GM12891 (cell line): ENCODE data around the gene PSAPL1.

Source experiments
- DNase-seq: peaks from one replicate; pipeline ENCODE4 v3.0.0; 2011; ENCODE audit warnings: low spot score; ENCODE audit not compliant: insufficient read length
- FAIRE-seq: peaks from 2 replicates; lab custom pipeline; 2011; peaks lifted over from hg19 to GRCh38; lab: Jason Lieb, UNC
- PAX5 ChIP-seq: IDR thresholded peaks from 2 replicates; pipeline ENCODE4 v1.6.1; 2011; ENCODE audit warnings: low read length, moderate library complexity, mild to moderate bottlenecking; ENCODE audit not compliant: insufficient read depth, severe bottlenecking
- POLR2A ChIP-seq: IDR thresholded peaks from 2 replicates; pipeline ENCODE4 v1.6.1; 2011; ENCODE audit warnings: low read depth, low read length, control low read depth
- POLR2AphosphoS5 ChIP-seq: IDR thresholded peaks from 2 replicates; pipeline ENCODE4 v1.6.1; 2011; ENCODE audit warnings: low read depth, low read length, control low read depth
- POU2F2 ChIP-seq: IDR thresholded peaks from 2 replicates; pipeline ENCODE4 v1.6.1; 2011; ENCODE audit warnings: low read depth, mild to moderate bottlenecking, control low read depth, low read length, moderate library complexity
- SPI1 ChIP-seq: IDR thresholded peaks from 2 replicates; pipeline ENCODE4 v1.6.1; 2011; ENCODE audit warnings: low read depth, low read length, control low read depth
- TAF1 ChIP-seq: IDR thresholded peaks from 2 replicates; pipeline ENCODE4 v1.6.1; 2011; ENCODE audit warnings: low read depth, low read length, control low read depth

The PSAPL1 gene

DNA sequence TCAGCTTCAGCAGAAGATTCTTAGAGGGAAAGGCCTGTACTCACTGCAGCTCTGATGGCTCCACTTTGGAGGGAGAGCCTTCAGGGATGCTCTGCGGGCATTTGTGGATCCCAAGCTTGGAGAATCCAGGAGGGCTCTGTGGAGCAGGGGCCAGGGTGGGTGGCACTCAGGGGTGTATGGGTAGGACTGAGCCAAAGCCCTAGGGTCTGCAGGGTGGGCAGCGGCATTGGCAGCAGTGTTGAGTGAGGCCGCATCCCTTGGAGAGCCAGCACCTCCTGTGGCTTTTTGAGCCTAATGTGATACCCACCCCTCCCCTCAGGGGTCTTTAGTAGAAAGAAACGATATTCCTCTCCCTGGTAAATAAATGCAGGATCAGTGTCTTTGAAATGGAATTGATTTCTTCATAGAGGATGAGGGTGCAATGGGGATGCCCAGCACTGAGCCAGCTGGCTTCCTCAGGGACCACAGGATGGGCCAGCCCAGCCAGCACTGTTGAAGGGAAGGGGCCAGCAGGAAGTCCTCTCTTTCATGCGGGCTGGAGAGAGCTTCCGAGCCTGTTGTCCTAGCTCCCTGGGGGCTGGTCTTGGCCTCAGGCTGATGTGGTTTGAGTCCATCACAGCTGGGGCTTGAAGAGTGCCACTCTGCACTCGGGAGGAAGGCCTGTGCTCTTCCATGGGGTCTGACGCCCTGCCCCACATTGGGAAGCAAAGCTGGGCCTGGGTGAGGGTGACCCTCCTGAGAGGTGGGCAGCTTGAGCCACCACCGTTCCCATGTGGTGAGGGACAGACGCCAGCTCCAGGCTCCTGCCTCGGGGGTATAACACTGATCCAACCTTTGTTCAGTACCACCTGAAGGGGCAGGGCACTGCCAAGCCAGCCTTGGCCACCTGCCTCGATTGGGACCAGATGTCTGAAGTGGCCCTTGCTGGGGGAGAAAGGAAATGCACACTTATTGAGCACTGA, 49.5 kb downstream of the PSAPL1 start:
- DNase-seq (no peak), FAIRE-seq (no peak)
- no peak for TF ChIP-seq POLR2AphosphoS5
- TF ChIP-seq SPI1, result no peak
- no peak for TF ChIP-seq TAF1
- no peak for TF ChIP-seq POLR2A
- TF ChIP-seq PAX5, result no peak
- no peak for TF ChIP-seq POU2F2

DNA sequence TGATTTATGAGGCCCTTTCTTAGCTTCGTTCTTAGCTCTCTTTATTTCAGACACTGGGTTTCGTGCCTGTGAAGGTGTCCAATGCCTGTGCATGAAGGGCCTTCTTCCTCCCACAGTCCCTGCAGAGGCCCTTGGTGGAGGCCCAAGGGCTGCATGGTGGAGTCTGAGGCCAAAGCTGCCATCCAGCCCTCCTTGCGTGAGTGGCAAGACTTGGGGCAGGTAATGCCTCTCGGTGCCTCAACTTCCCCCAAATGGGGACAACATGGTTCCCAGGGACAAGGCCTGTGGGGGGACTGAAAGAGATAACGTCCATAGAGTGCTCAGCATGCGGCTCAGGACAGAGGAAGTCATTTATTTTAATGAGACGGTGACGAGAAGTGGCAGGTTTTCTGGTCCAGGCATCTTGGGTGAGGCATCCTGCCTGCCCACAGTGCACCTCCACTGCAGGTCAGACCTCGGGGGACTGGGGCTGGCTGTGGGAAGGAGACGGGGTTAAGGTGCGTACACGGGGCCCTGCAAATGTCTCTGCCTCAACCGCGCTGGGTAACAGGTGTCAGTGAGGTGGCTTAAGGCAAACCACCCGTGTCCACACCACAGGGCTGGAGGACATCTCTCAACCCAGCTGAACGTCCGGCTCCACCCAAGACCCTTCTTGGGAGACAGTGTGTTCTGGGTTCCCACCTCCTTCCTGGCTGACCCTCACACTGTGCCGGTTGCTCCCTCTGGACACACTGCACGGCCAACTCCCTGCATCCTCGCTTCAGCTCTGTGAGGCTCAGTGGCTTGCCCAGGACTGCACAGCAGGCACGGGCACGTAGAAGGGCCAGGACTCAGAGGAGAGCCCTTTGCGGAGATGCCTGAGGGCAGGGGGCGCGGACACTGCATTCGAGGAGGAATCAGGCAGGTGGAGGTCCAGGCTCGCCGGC, 50.5 kb downstream of the PSAPL1 start:
- FAIRE-seq (no peak), DNase-seq (no peak)
- no peak for TF ChIP-seq POLR2AphosphoS5

DNA sequence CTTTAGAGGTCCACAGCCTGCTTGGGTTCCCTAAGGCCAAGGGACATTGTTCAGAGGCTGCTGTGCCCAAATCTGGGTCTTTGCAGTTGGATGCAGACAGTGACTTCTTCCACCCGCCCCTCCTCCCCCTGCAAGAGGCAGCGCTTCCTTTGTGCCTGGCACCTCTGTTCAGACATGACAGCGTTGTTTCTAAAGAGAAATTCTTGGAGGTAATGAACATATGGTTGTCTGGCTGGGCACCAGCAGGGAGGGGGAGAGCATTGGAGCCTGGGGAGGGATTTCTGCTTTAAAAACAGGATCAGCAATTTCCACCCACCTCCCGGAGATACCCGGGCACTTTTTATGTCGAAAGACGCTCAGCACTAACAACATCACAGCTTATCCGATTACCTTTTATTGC, 51.5 kb downstream of the PSAPL1 start:
- no peak for TF ChIP-seq POLR2A
- no peak for TF ChIP-seq SPI1
- TF ChIP-seq POU2F2, result no peak
- TF ChIP-seq POLR2AphosphoS5, result no peak
- no peak for TF ChIP-seq TAF1
- no peak for TF ChIP-seq PAX5
- FAIRE-seq, result no peak
- DNase-seq, result no peak

DNA sequence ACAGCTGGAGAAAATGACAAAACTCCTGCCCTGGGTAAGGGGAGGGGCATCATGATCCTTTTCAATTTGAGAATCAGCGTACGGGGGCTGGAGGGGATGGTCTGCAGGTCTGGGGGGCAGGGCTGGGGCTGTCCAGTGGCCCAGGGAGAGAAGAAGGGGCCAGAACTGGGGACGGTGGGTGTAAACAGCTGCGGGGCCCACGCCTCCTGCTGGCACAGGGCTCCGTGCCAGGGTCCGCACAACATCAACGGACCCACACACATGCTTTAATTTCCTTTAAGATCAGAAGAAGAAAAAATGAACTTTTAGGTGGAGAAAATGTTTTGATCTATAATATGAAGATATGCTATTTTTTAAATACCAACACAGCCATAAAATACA, 52.1 kb downstream of the PSAPL1 start:
- FAIRE-seq (no peak), DNase-seq (no peak)
- TF ChIP-seq PAX5 (no peak), TAF1 (no peak), SPI1 (no peak), POLR2AphosphoS5 (no peak), POU2F2 (no peak)

DNA sequence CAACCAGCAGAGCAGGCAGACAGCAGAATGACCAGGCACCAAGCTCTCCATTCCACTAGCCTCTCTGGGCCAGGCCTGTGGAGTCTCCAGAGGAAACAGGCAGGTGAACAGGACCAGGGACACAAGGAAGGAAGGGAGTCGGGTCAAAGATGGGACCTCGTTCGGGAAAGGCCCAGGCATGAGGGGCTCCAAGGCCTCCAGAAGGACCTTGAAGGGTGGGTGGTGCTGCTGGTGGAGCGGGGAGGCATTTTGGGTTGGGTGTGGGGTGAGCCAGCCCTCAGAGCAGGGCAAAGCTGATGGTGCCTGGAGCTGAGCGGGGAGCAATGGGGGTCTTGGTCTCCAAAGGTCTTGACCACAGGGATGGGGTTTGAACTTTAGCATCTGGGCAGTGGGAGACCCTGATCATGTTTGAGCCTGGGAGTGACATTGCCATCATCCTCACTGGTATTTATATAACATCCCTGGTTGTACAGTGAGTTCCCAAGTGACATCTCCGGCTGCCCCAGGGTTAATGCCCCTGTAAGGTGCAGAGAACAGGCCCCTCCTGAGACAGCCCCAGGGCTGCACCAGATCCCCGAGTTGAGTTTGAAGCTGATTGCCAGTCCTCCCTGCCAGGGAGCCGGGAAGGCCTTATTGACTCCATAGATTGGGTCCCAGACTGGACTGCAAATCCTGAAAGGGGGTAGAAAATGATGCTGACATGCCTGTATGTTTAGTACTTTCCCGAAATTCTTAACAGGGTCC, 52.7 kb downstream of the PSAPL1 start:
- DNase-seq, result no peak
- no peak for FAIRE-seq
- TF ChIP-seq SPI1 (no peak), POLR2AphosphoS5 (no peak), TAF1 (no peak), POLR2A (no peak), POU2F2 (no peak), PAX5 (no peak)

DNA sequence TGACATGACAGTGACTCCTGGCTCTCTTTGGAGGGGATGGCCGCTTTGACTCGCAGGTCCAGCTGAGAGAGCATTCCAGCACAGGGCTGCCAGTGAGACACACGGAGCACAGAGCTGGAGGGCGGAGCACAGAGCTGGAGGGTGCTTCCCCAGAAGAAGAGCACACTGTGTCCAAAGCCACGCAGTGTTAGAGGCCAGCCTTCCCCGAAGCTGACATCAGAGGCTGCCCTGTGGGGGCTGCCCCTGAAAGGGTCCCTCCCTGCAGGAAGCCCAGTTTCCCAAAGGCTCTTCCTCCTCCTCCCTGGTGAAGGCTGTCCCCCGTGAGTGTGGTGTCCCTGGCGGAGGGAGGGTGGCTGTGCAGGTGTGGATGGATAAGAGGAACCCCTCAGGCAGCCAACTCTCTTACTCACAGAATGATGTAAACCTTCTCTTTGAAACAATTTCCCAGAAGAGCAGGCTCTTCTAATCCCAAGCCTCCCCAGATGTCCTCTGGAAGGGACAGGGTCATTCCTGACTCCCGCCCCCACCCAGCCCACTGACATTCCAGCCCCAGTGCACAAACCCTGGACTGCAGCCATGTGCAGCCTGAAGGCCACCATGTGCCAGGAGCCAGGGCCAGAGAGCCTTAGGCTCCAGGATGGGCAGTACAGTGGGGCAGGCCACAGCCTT, 53.4 kb downstream of the PSAPL1 start:
- no peak for DNase-seq
- FAIRE-seq, result no peak
- TF ChIP-seq POU2F2 (no peak), TAF1 (no peak), POLR2A (no peak), PAX5 (no peak), POLR2AphosphoS5 (no peak), SPI1 (no peak)
